NB4 (cell line): ENCODE measurements around the gene CDH4.

ENCODE experiments used
- POLR2A ChIP-seq: IDR thresholded peaks from 2 replicates; pipeline ENCODE4 v1.6.1; 2011; ENCODE audit warnings: mild to moderate bottlenecking; ENCODE audit not compliant: insufficient read length; ENCODE audit errors: extremely low read depth
- TF ChIP-seq, protein P1 (sequence below): IDR thresholded peaks from 2 replicates; pipeline ENCODE4 v1.6.1; 2011; ENCODE audit warnings: low read depth, low read length
- TF ChIP-seq, protein P2 (sequence below): IDR thresholded peaks from one replicate; pipeline ENCODE4 v1.5.1; 2012; ENCODE audit warnings: low read depth, low read length

DNA sequence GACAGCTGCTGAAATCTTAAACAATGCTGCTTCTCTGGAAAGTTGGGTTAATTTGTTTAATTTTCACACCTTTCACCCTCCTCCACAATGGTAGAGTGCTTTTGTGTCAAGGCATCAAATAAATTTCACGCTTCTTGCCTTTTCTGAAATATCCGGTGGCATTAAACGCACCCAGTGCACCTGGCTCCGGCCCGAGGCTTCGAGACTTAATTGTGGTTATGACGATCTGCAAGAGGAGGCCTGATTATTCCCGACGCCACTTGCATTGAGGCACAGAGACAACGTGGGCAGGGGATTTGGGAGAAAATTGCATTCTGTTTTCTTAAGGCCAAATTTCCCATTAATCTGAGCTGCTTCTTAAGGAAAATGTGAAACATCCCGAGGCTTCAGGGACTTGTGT is 152.2 kb downstream of the CDH4 start:
- no peak for TF ChIP-seq POLR2A
- TF ChIP-seq, protein P1, sequence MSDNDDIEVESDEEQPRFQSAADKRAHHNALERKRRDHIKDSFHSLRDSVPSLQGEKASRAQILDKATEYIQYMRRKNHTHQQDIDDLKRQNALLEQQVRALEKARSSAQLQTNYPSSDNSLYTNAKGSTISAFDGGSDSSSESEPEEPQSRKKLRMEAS: no peak
- TF ChIP-seq, protein P2, sequence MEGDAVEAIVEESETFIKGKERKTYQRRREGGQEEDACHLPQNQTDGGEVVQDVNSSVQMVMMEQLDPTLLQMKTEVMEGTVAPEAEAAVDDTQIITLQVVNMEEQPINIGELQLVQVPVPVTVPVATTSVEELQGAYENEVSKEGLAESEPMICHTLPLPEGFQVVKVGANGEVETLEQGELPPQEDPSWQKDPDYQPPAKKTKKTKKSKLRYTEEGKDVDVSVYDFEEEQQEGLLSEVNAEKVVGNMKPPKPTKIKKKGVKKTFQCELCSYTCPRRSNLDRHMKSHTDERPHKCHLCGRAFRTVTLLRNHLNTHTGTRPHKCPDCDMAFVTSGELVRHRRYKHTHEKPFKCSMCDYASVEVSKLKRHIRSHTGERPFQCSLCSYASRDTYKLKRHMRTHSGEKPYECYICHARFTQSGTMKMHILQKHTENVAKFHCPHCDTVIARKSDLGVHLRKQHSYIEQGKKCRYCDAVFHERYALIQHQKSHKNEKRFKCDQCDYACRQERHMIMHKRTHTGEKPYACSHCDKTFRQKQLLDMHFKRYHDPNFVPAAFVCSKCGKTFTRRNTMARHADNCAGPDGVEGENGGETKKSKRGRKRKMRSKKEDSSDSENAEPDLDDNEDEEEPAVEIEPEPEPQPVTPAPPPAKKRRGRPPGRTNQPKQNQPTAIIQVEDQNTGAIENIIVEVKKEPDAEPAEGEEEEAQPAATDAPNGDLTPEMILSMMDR: no peak
